Esophagus muscularis mucosa (tissue), 4 donors: ENCODE data around the gene CNN3. TPM values are rescaled to one million over a fixed set of nuclear protein-coding genes. Genes with fewer than 3 reads are reported as not detected.
A peak's percentile ranks its signal among the peaks of the same experiment; 100 is the strongest.
"Not testable (repeated sequence)": the region's sequence is repeated elsewhere in the genome, so short reads cannot be mapped to it uniquely, and the experiment has no call there.

ENCODE experiments used
- DNase-seq: peaks from one replicate; pipeline ENCODE4 v3.0.0-alpha.2; 2017; ENCODE audit errors: extremely low spot score
- H3K27ac ChIP-seq, 4 donors: fragments of 200-600 bp; sonication (generic); replicated peaks in 1 of 4; 1 replicate in 3 of 4; 2 replicates in 1 of 4; pipeline ENCODE4 v1.5.1; 2016 to 2019; ENCODE audit warnings: mild to moderate bottlenecking in 1 of 4
- H3K27me3 ChIP-seq, 4 donors: fragments of 200-600 bp; sonication (generic); one replicate each; pipeline versions ENCODE4 v1.5.1 to v1.6.0; 2016 to 2019
- H3K36me3 ChIP-seq, 4 donors: fragments of 200-600 bp; sonication (generic); one replicate each; pipeline ENCODE4 v1.5.1; 2016 to 2019
- H3K4me1 ChIP-seq, 4 donors: fragments of 200-600 bp; sonication (generic); one replicate each; pipeline ENCODE4 v1.5.1; 2016 to 2019
- H3K4me3 ChIP-seq, 4 donors: fragments of 200-600 bp; sonication (generic); 1 replicate in 2 of 4; 2 replicates in 2 of 4; pipeline ENCODE4 v1.5.1; 2016 to 2019; ENCODE audit warnings: mild to moderate bottlenecking in 4 of 4, moderate library complexity in 1 of 4
- H3K9me3 ChIP-seq, 4 donors: fragments of 200-600 bp; sonication (generic); 1 replicate in 3 of 4; 2 replicates in 1 of 4; pipeline ENCODE4 v1.5.1; 2016 to 2019
- EP300 ChIP-seq: sonication (generic); formaldehyde crosslinking; IDR thresholded peaks from one replicate; pipeline ENCODE4 v1.6.1; 2017; ENCODE audit warnings: antibody characterized with exemption
- POLR2A ChIP-seq: fragments of 450-650 bp; IDR thresholded peaks from one replicate; pipeline ENCODE4 v1.6.1; 2017; ENCODE audit warnings: antibody characterized with exemption, moderate library complexity, mild to moderate bottlenecking, low read depth
- POLR2AphosphoS5 ChIP-seq, 2 donors: sonication (generic); formaldehyde crosslinking; IDR thresholded peaks; one replicate each; pipeline ENCODE4 v1.6.1; 2017; ENCODE audit warnings: antibody characterized with exemption in 2 of 2
- WGBS: methylation state at CpG from one replicate; pipeline ENCODE4 v1.1.5; 2018; 5-methylcytosine and 5-hydroxymethylcytosine counted together
- intact Hi-C: fragments of 100-400 bp; cut with DNase I; formaldehyde crosslinking; loops from one replicate; pipeline ENCODE4 v1.15.1; 2023
- total RNA-seq, 4 donors: library from RNA; depleted of rRNA; stranded (reverse); fragments of >200 nt; gene quantifications; one replicate each; pipeline versions ENCODE4 v1.1.0 to v1.2.1, GENCODE V29; 2016
- TF ChIP-seq, protein P1 (sequence below), 3 experiments: fragments of 200-600 bp in 2 of 3; fragments of 450-650 bp in 1 of 3; sonication (generic) in 2 of 3; IDR thresholded peaks; one replicate each; pipeline ENCODE4 v1.5.1; 2017 to 2019; ENCODE audit warnings: antibody characterized with exemption in 3 of 3, mild to moderate bottlenecking in 2 of 3, moderate library complexity in 1 of 3

Gene CNN3
- total RNA-seq, 4 donors from 2014 or later, result 140 to 268 (median 194) TPM

DNA sequence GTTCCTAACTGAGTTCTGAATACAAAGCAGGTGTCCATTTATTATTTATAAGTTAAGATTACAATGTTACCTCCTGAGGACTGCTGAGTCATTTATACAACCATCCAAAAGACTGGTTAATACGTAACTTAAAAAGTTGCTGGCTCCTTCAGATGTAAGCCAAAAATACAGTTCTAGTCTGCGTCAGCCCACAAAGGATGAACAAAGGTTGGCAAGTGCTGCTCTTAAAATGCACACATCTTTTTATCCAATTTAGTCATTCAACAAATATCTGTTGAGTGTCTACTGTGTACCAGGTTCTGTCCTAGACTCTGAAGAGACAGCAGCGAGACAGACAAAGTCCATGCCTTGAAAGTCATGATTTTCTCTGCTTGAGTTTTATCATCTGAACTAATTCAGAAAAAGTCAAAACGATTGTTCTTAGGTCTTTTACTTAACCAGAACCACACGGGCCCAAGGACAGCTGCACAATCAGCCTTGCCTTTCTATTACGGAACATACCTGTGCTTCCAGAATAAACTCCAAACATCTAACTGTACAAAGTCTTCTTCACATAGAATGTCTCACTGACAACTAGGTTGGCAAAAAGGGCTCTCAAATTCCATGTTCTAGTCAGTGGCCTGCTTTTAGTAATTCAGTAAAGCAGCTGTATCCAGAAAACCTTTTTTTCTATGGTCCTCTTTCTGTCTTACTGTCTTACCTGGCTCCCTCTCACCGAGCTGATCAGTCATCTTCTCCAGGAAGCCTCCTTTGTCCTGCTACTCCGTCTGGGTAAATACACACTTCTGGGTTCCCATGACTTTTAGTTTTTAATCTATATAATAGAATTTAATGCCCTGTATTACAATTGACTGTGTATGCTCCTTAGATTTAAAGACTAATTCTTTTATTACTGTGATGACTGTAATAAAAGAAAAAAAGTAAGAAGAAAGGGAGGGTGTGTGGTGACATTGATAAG lies 15.5 kb upstream of the CNN3 start:
- H3K4me1 ChIP-seq, result peaks cover 4 to 19% (median 16%) of the 10 kb centered on the region in 4 donors
- no peaks in the 10 kb centered on the region for H3K9me3 ChIP-seq
- intact Hi-C loops, result no loop called here
- H3K4me3 ChIP-seq, result no peak overlapping the region
- no peak for TF ChIP-seq EP300
- no peak for DNase-seq
- no peak overlapping the region for H3K27ac ChIP-seq
- no peaks in the 10 kb centered on the region for H3K27me3 ChIP-seq
- H3K36me3 ChIP-seq, result peaks cover 0 to 5% (median 0%) of the 10 kb centered on the region in 4 donors
- 78% methylated on average over 8 of the region's 8 CpGs for WGBS

DNA sequence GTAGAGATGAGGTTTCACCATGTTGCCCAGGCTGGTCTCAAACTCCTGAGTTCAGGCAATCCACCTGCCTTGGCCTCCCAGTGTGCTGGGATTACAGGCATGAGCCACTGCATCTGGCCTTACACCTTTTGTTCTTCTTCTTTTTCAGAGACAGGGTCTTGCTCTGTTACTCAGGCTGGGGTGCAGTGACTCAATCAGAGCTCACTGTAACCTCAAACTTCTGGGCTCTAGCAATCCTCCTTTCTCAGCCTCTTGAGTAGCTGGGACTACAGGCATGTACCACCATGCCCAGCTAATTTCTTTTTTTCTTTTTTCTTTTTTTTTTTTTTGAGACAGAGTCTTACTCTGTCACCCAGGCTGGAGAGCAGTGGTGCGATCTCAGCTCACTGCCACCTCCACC lies 14.6 kb upstream of the CNN3 start:
- H3K27ac ChIP-seq, H3K27me3 ChIP-seq: not testable (repeated sequence)
- 100% methylated on average over 1 of the region's 1 CpG for WGBS

DNA sequence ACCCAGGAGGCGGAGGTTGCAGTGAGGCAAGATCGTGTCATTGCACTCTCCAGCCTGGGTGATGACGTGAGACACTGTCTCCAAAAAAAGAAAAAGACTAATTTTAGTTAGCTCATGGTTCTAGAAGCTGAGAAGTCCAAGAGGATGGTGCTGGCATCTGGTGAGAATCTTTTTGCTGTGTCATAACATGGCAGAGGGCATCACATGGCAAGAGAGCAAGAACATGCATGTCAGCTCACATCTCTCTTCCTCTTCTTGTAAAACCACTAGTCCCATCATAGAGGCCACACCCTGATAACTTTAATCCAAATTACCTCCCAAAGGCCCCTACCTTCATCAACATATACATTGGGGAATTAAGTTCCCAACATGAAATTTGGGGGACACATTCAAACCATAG lies 13.8 kb upstream of the CNN3 start:
- Histone ChIP-seq H3K4me3 (no peak overlapping the region), H3K27me3 (no peaks in the 10 kb centered on the region), H3K36me3 (peaks cover 0 to 5% (median 0%) of the 10 kb centered on the region in 4 donors), H3K9me3 (no peaks in the 10 kb centered on the region), H3K4me1 (peaks cover 8 to 32% (median 29%) of the 10 kb centered on the region in 4 donors), H3K27ac (no peak overlapping the region)
- 86% methylated on average over 3 of the region's 3 CpGs for WGBS
- no peak for DNase-seq
- intact Hi-C loops, result no loop called here
- TF ChIP-seq, protein P1, sequence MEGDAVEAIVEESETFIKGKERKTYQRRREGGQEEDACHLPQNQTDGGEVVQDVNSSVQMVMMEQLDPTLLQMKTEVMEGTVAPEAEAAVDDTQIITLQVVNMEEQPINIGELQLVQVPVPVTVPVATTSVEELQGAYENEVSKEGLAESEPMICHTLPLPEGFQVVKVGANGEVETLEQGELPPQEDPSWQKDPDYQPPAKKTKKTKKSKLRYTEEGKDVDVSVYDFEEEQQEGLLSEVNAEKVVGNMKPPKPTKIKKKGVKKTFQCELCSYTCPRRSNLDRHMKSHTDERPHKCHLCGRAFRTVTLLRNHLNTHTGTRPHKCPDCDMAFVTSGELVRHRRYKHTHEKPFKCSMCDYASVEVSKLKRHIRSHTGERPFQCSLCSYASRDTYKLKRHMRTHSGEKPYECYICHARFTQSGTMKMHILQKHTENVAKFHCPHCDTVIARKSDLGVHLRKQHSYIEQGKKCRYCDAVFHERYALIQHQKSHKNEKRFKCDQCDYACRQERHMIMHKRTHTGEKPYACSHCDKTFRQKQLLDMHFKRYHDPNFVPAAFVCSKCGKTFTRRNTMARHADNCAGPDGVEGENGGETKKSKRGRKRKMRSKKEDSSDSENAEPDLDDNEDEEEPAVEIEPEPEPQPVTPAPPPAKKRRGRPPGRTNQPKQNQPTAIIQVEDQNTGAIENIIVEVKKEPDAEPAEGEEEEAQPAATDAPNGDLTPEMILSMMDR (IDR thresholded peaks at IDR 0.05), result no peak
- no peak for TF ChIP-seq POLR2AphosphoS5 (IDR thresholded peaks at IDR 0.05)
- TF ChIP-seq POLR2A, result no peak
- no peak for TF ChIP-seq EP300

More for the DNA sequence above, 14.6 kb upstream of the CNN3 start:
- H3K36me3 ChIP-seq, DNase-seq, H3K4me3 ChIP-seq, intact Hi-C loops, H3K9me3 ChIP-seq: not testable (repeated sequence)
- H3K4me1 ChIP-seq, result peaks cover 7 to 26% (median 22%) of the 10 kb centered on the region in 4 donors

DNA sequence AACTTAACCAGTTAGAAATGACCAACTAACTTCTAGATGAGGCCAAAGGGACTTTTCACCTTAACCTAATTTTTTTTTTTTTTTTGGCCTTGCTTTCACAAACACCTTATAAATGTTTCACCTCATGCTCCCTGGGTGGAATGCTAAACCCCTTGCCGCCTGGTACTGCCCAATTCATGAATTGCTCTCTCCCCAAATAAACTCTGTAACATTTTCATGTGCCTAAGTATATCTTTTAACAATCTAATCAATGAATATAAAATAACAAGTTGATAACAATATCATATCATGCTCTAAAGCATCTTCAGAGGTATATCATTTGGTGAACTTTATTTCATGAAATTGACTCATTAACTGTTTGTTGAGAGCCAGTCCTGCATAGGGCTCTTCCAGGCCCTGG lies 10.9 kb upstream of the CNN3 start:
- Histone ChIP-seq H3K9me3 (no peaks in the 10 kb centered on the region), H3K4me3 (no peak overlapping the region), H3K27me3 (no peaks in the 10 kb centered on the region), H3K4me1 (peaks cover 8 to 32% (median 29%) of the 10 kb centered on the region in 4 donors), H3K36me3 (peaks cover 0 to 14% (median 9%) of the 10 kb centered on the region in 4 donors), H3K27ac (peak overlapping the region in 1 of 4 donors; percentile 12)
- TF ChIP-seq POLR2A (no peak), POLR2AphosphoS5 (IDR thresholded peaks at IDR 0.05) (no peak), EP300 (no peak)
- TF ChIP-seq, protein P1 (IDR thresholded peaks at IDR 0.05), result no peak
- WGBS, result 49% methylated on average over 1 of the region's 1 CpG
- intact Hi-C loops, result no loop called here
- no peak for DNase-seq

DNA sequence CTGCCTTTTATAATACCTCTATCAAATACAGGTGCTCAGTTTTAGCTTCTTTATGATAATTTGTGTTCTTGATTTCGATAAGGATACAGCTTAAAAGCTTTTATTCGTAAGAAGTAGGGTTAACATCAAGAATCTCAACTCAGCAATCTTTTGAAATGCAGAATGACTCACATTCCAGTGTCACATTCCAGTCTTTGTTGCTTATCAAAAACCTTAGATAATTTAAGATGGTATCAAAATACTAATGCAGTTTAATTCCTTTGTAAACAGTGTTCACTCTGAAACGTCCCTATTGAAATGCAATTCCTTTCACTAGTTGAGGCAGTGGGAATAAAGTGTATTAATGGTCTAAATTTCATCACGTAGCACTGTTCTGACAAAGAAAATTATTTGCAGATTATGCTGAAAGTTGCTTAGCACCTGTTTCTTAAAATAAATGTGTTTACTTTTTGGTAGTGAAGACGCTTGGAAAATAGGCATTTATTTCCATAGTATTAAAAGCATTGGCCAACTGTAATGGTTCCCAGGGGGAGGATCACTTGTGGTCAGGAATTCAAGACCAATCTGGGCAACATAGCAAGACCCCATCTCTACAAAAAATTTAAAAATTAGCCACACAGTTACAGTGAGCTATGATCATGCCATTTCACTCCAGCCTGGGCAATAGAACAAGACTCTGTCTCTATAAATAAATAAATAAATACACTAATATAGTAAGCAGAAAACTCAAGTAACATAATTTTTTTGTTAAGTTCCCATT lies 10.1 kb upstream of the CNN3 start:
- no peak for TF ChIP-seq POLR2AphosphoS5 (IDR thresholded peaks at IDR 0.05)
- no peak for TF ChIP-seq POLR2A
- TF ChIP-seq, protein P1 (IDR thresholded peaks at IDR 0.05), result no peak
- no peak for TF ChIP-seq EP300
- Histone ChIP-seq H3K9me3 (no peaks in the 10 kb centered on the region), H3K27me3 (no peaks in the 10 kb centered on the region), H3K4me1 (peaks cover 8 to 32% (median 29%) of the 10 kb centered on the region in 4 donors), H3K27ac (peak overlapping the region; percentile 17 to 61 (median 44)), H3K36me3 (peaks cover 0 to 22% (median 14%) of the 10 kb centered on the region in 4 donors), H3K4me3 (no peak overlapping the region)
- DNase-seq, result no peak
- intact Hi-C loops, result no loop called here
- WGBS, result 54% methylated on average over 5 of the region's 5 CpGs
